NCI-H1436 (cell line): ENCODE measurements around the gene FAT4.

Experiments used
- DNase-seq: peaks from one replicate; lab custom pipeline; 2025; lab: John Stamatoyannopoulos, UW

FAT4 gene

GRCh38 chr4:125314676-125315575, at the start of gene FAT4:
Gene FAT4 (plus strand): TSS chr4:125314955. CDS start chr4:125316412, 1,457 bp downstream.
- DNase-seq, result peak; percentile 56

GRCh38 chr4:125265846-125266245, 48.9 kb upstream of the FAT4 start:
- DNase-seq, result no peak

GRCh38 chr4:125266901-125267604, 47.7 kb upstream of the FAT4 start:
- no peak for DNase-seq

GRCh38 chr4:125267630-125268029, 47.1 kb upstream of the FAT4 start:
- DNase-seq, result no peak

- DNase-seq, result no peak
Measured at GRCh38 chr4:125268068-125268755, 46.5 kb upstream of the FAT4 start.

GRCh38 chr4:125276811-125277210, 37.9 kb upstream of the FAT4 start:
- DNase-seq, result no peak

- DNase-seq, result no peak
Measured at GRCh38 chr4:125277790-125278189, 37.0 kb upstream of the FAT4 start.

GRCh38 chr4:125280892-125281403, 33.8 kb upstream of the FAT4 start:
- DNase-seq, result no peak

- peak; percentile 6 for DNase-seq
Measured at GRCh38 chr4:125283707-125284279, 31.0 kb upstream of the FAT4 start.

GRCh38 chr4:125297116-125297515, 17.6 kb upstream of the FAT4 start:
- no peak for DNase-seq

- DNase-seq, result no peak
Measured at GRCh38 chr4:125303058-125303457, 11.7 kb upstream of the FAT4 start.

- DNase-seq, result no peak
Measured at GRCh38 chr4:125303821-125304220, 10.9 kb upstream of the FAT4 start.

GRCh38 chr4:125306112-125306511, 8.6 kb upstream of the FAT4 start:
- no peak for DNase-seq

- DNase-seq, result no peak
Measured at GRCh38 chr4:125306533-125306932, 8.2 kb upstream of the FAT4 start.

- DNase-seq, result no peak
Measured at GRCh38 chr4:125311503-125311902, 3.3 kb upstream of the FAT4 start.

GRCh38 chr4:125313497-125313896, 1.3 kb upstream of the FAT4 start:
- peak; percentile 71 for DNase-seq

- DNase-seq, result no peak
Measured at GRCh38 chr4:125313989-125314667, 627 bp upstream of the FAT4 start.

GRCh38 chr4:125315576-125316400, 1.0 kb downstream of the FAT4 start:
- no peak for DNase-seq

- no peak for DNase-seq
Measured at GRCh38 chr4:125316401-125316790, 1.6 kb downstream of the FAT4 start.

GRCh38 chr4:125316791-125317524, 2.2 kb downstream of the FAT4 start:
- no peak for DNase-seq
